ENCODE data around the gene SRXN1.

GRCh38 chr20:664151-664550 is 11.2 kb upstream of the SRXN1 start:
- TF ChIP-seq CTCF (IDR thresholded peaks at IDR 0.05 in 4 of 5, conservative IDR thresholded peaks at IDR 0.05 in 1 of 5) (no peak), POLR2A (IDR thresholded peaks at IDR 0.05) (no peak)
